GM10847 (cell line): Measurements from ENCODE around the gene CPEB4.

Experiments
- POLR2A ChIP-seq: IDR thresholded peaks from 2 replicates; pipeline ENCODE4 v1.6.1; 2011; ENCODE audit not compliant: insufficient read length; ENCODE audit errors: extremely low read depth

CPEB4 gene

GRCh38 chr5:173926359-173926758 is 38.2 kb downstream of the CPEB4 start:
- TF ChIP-seq POLR2A: no peak

- TF ChIP-seq POLR2A: no peak
These were observed 40.9 kb downstream of the CPEB4 start for GRCh38 chr5:173928871-173929574.

- no peak for TF ChIP-seq POLR2A
These were observed 44.6 kb downstream of the CPEB4 start for GRCh38 chr5:173932695-173933139.

GRCh38 chr5:173933901-173934300 is 45.8 kb downstream of the CPEB4 start:
- no peak for TF ChIP-seq POLR2A

- TF ChIP-seq POLR2A: no peak
These were observed 47.2 kb downstream of the CPEB4 start for GRCh38 chr5:173935396-173935795.

- no peak for TF ChIP-seq POLR2A
These were observed 52.1 kb downstream of the CPEB4 start for GRCh38 chr5:173940269-173940668.

- TF ChIP-seq POLR2A: no peak
These were observed 53.0 kb downstream of the CPEB4 start for GRCh38 chr5:173941102-173941501.

GRCh38 chr5:173941758-173942401 is 53.7 kb downstream of the CPEB4 start:
- TF ChIP-seq POLR2A: no peak

- no peak for TF ChIP-seq POLR2A
These were observed 56.4 kb downstream of the CPEB4 start for GRCh38 chr5:173944511-173944910.

GRCh38 chr5:173945160-173945559 is 57.0 kb downstream of the CPEB4 start:
- no peak for TF ChIP-seq POLR2A

- no peak for TF ChIP-seq POLR2A
These were observed 58.2 kb downstream of the CPEB4 start for GRCh38 chr5:173946323-173946722.

GRCh38 chr5:173950829-173951228 is 62.7 kb downstream of the CPEB4 start:
- no peak for TF ChIP-seq POLR2A

GRCh38 chr5:173953528-173954090 is 65.5 kb downstream of the CPEB4 start:
- no peak for TF ChIP-seq POLR2A

GRCh38 chr5:173954671-173955521 is 66.7 kb downstream of the CPEB4 start:
- no peak for TF ChIP-seq POLR2A

- TF ChIP-seq POLR2A: no peak
These were observed 72.8 kb downstream of the CPEB4 start for GRCh38 chr5:173960986-173961385.

GRCh38 chr5:173961418-173961817 is 73.3 kb downstream of the CPEB4 start:
- TF ChIP-seq POLR2A: no peak

GRCh38 chr5:173962436-173962972 is 74.4 kb downstream of the CPEB4 start:
- no peak for TF ChIP-seq POLR2A
